Measurements from ENCODE around the gene CA7.

The CA7 gene

GRCh38 chr16:66847533-66848067, 3.4 kb downstream of the CA7 start:
- DNase-seq (ENCODE audit: low read depth), result no peak

GRCh38 chr16:66848172-66848571, 4.0 kb downstream of the CA7 start:
- no peak overlapping the region for H3K4me3 ChIP-seq (ENCODE audit: low read depth, low read length)
- no peak for DNase-seq (ENCODE audit: low read depth)
- TF ChIP-seq, protein P1, sequence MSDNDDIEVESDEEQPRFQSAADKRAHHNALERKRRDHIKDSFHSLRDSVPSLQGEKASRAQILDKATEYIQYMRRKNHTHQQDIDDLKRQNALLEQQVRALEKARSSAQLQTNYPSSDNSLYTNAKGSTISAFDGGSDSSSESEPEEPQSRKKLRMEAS (IDR thresholded peaks at IDR 0.05; ENCODE audit: low read depth, low read length), result no peak
- TF ChIP-seq MYC (IDR thresholded peaks at IDR 0.05; ENCODE audit: low read depth, low read length), result no peak
- TF ChIP-seq, protein P2, sequence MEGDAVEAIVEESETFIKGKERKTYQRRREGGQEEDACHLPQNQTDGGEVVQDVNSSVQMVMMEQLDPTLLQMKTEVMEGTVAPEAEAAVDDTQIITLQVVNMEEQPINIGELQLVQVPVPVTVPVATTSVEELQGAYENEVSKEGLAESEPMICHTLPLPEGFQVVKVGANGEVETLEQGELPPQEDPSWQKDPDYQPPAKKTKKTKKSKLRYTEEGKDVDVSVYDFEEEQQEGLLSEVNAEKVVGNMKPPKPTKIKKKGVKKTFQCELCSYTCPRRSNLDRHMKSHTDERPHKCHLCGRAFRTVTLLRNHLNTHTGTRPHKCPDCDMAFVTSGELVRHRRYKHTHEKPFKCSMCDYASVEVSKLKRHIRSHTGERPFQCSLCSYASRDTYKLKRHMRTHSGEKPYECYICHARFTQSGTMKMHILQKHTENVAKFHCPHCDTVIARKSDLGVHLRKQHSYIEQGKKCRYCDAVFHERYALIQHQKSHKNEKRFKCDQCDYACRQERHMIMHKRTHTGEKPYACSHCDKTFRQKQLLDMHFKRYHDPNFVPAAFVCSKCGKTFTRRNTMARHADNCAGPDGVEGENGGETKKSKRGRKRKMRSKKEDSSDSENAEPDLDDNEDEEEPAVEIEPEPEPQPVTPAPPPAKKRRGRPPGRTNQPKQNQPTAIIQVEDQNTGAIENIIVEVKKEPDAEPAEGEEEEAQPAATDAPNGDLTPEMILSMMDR (IDR thresholded peaks at IDR 0.05; ENCODE audit: low read depth, low read length), result no peak
- TF ChIP-seq POLR2A (IDR thresholded peaks at IDR 0.05; ENCODE audit: extremely low read depth, insufficient read length), result no peak

More at GRCh38 chr16:66847533-66848067, 3.4 kb downstream of the CA7 start:
- TF ChIP-seq, protein P1 (IDR thresholded peaks at IDR 0.05; ENCODE audit: low read depth, low read length), result no peak
- TF ChIP-seq POLR2A (IDR thresholded peaks at IDR 0.05; ENCODE audit: extremely low read depth, insufficient read length) (no peak), MYC (IDR thresholded peaks at IDR 0.05; ENCODE audit: low read depth, low read length) (no peak)
- H3K4me3 ChIP-seq (ENCODE audit: low read depth, low read length), result no peak overlapping the region

DNA sequence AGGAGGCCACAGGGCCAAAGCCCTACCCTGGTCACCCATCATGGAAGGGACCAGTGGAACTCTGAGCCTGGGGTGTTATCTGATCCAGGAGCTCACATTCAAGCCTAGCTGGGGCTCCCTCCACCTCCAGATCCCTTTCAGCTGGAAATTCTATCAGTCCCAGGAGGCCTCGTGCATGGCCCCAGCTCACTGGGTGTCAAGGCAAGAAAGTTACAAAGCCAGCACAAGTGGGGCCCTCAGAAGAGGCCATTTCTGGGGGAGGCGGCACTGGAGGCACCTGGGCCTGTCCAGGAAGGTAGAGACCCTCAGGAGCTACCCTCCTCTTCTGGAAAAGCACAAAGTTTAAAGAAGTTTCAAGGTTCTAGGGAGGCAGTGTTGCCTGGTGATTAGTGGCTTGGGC, 4.8 kb downstream of the CA7 start:
- no peak for TF ChIP-seq POLR2A (IDR thresholded peaks at IDR 0.05; ENCODE audit: extremely low read depth, insufficient read length)
- H3K4me3 ChIP-seq (ENCODE audit: low read depth, low read length), result no peak overlapping the region
- DNase-seq (ENCODE audit: low read depth), result no peak

DNA sequence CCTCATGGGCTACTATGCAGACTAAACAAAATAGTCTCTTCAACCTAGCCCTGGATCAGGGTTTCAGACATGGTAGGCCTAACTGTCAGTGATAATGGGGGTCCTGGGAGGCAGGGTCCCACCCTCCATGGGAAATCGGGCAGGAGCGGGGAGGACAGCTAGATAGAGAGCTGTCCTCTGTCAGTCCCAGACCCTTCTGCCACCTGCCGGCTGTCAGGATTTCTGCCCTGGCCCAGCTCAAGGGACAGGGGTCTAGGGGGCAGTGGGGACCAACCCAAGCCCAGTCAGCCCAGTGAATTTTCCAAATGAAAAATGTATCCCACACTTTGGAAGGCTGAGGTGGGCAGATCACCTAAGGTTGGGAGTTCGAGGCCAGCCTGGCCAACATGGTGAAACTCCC, 5.3 kb downstream of the CA7 start:
- H3K4me3 ChIP-seq (ENCODE audit: low read depth, low read length), result no peak overlapping the region
- TF ChIP-seq, protein P2 (IDR thresholded peaks at IDR 0.05; ENCODE audit: low read depth, low read length), result no peak
- no peak for DNase-seq (ENCODE audit: low read depth)

- DNase-seq (ENCODE audit: low read depth), result no peak
- TF ChIP-seq POLR2A (IDR thresholded peaks at IDR 0.05; ENCODE audit: extremely low read depth, insufficient read length) (no peak), MYC (IDR thresholded peaks at IDR 0.05; ENCODE audit: low read depth, low read length) (no peak)
- TF ChIP-seq, protein P2 (IDR thresholded peaks at IDR 0.05; ENCODE audit: low read depth, low read length), result no peak
- TF ChIP-seq, protein P1 (IDR thresholded peaks at IDR 0.05; ENCODE audit: low read depth, low read length), result no peak
- no peak overlapping the region for H3K4me3 ChIP-seq (ENCODE audit: low read depth, low read length)
Measured at GRCh38 chr16:66850115-66850815, 6.1 kb downstream of the CA7 start.

GRCh38 chr16:66851166-66851964, 7.2 kb downstream of the CA7 start:
- no peak overlapping the region for H3K4me3 ChIP-seq (ENCODE audit: low read depth, low read length)
- TF ChIP-seq MYC (IDR thresholded peaks at IDR 0.05; ENCODE audit: low read depth, low read length) (no peak), POLR2A (IDR thresholded peaks at IDR 0.05; ENCODE audit: extremely low read depth, insufficient read length) (no peak)
- TF ChIP-seq, protein P2 (IDR thresholded peaks at IDR 0.05; ENCODE audit: low read depth, low read length), result no peak
- TF ChIP-seq, protein P1 (IDR thresholded peaks at IDR 0.05; ENCODE audit: low read depth, low read length), result no peak
- DNase-seq (ENCODE audit: low read depth), result no peak

Data from NB4 (cell line).